Thyroid gland (tissue), 4 donors: ENCODE data around the gene FASTK.

Experiments used
- POLR2A ChIP-seq, 2 donors: fragments of 450-650 bp; IDR thresholded peaks; one replicate each; pipeline ENCODE4 v1.6.1; 2017; ENCODE audit warnings: antibody characterized with exemption in 2 of 2, mild to moderate bottlenecking in 2 of 2, moderate library complexity in 1 of 2
- TF ChIP-seq, protein P1 (sequence below), 6 experiments: fragments of 200-600 bp in 3 of 6; fragments of 450-650 bp in 3 of 6; sonication (generic) in 3 of 6; IDR thresholded peaks; one replicate each; pipeline ENCODE4 v1.5.1; 2016 to 2019; ENCODE audit warnings: antibody characterized with exemption in 6 of 6, mild to moderate bottlenecking in 2 of 6, inconsistent platforms in 1 of 6, moderate library complexity in 1 of 6

GRCh38 chr7:151033864-151034249 is 46.8 kb downstream of the FASTK start:
- TF ChIP-seq, protein P1, sequence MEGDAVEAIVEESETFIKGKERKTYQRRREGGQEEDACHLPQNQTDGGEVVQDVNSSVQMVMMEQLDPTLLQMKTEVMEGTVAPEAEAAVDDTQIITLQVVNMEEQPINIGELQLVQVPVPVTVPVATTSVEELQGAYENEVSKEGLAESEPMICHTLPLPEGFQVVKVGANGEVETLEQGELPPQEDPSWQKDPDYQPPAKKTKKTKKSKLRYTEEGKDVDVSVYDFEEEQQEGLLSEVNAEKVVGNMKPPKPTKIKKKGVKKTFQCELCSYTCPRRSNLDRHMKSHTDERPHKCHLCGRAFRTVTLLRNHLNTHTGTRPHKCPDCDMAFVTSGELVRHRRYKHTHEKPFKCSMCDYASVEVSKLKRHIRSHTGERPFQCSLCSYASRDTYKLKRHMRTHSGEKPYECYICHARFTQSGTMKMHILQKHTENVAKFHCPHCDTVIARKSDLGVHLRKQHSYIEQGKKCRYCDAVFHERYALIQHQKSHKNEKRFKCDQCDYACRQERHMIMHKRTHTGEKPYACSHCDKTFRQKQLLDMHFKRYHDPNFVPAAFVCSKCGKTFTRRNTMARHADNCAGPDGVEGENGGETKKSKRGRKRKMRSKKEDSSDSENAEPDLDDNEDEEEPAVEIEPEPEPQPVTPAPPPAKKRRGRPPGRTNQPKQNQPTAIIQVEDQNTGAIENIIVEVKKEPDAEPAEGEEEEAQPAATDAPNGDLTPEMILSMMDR (IDR thresholded peaks at IDR 0.05) = no peak
- TF ChIP-seq POLR2A (IDR thresholded peaks at IDR 0.05) = no peak
